HG03139 (cell line): ENCODE data around the gene OAS3.
"Not testable (repeated sequence)": the region's sequence is repeated elsewhere in the genome, so short reads cannot be mapped to it uniquely, and the experiment has no call there.

Experiments
- ATAC-seq: cut with Tn5 transposase; IDR thresholded peaks from one replicate; pipeline ENCODE4 v1.9.1; 2021; ENCODE audit not compliant: unreplicated experiment

OAS3 gene

GRCh38 chr12:112926416-112927033 is 11.7 kb upstream of the OAS3 start:
- not testable (repeated sequence) for ATAC-seq

- ATAC-seq = no peak
These were observed 10.8 kb upstream of the OAS3 start for GRCh38 chr12:112927475-112927874.

GRCh38 chr12:112927925-112928324 is 10.3 kb upstream of the OAS3 start:
- ATAC-seq = no peak

- no peak for ATAC-seq
These were observed 9.3 kb upstream of the OAS3 start for GRCh38 chr12:112928978-112929377.

- no peak for ATAC-seq
These were observed 8.6 kb upstream of the OAS3 start for GRCh38 chr12:112929715-112930114.

- no peak for ATAC-seq
These were observed 7.9 kb upstream of the OAS3 start for GRCh38 chr12:112930350-112930749.

- no peak for ATAC-seq
These were observed 5.7 kb upstream of the OAS3 start for GRCh38 chr12:112932485-112933128.

- no peak for ATAC-seq
These were observed 5.2 kb upstream of the OAS3 start for GRCh38 chr12:112933129-112933505.

- ATAC-seq = no peak
These were observed 2.0 kb upstream of the OAS3 start for GRCh38 chr12:112936264-112936663.

GRCh38 chr12:112936927-112937326 is 1.3 kb upstream of the OAS3 start:
- ATAC-seq = no peak

GRCh38 chr12:112938751-112939150 is 477 bp downstream of the OAS3 start:
- ATAC-seq = no peak

GRCh38 chr12:112939761-112940381 is 1.6 kb downstream of the OAS3 start:
- no peak for ATAC-seq

- ATAC-seq = no peak
These were observed 3.5 kb downstream of the OAS3 start for GRCh38 chr12:112941528-112942335.

- ATAC-seq = no peak
These were observed 4.3 kb downstream of the OAS3 start for GRCh38 chr12:112942572-112942971.

- ATAC-seq = no peak
These were observed 5.9 kb downstream of the OAS3 start for GRCh38 chr12:112944024-112944690.

GRCh38 chr12:112945515-112945914 is 7.2 kb downstream of the OAS3 start:
- no peak for ATAC-seq

GRCh38 chr12:112946236-112947000 is 8.1 kb downstream of the OAS3 start:
- ATAC-seq = no peak

- ATAC-seq = no peak
These were observed 9.0 kb downstream of the OAS3 start for GRCh38 chr12:112947314-112947713.

- no peak for ATAC-seq
These were observed 9.5 kb downstream of the OAS3 start for GRCh38 chr12:112947761-112948160.

- no peak for ATAC-seq
These were observed 10.5 kb downstream of the OAS3 start for GRCh38 chr12:112948806-112949205.
